IMR-90 (cell line): ENCODE data around the gene PPAT.

Experiments used
- CHD1 ChIP-seq: IDR thresholded peaks from 2 replicates; pipeline ENCODE4 v1.6.1; 2012; ENCODE audit warnings: low read depth, low read length, improper control_type of control experiment
- FOS ChIP-seq: fragments of 150-350 bp; IDR thresholded peaks from 2 replicates; pipeline ENCODE4 v1.6.1; 2016; ENCODE audit warnings: low read depth, low read length
- MAFK ChIP-seq: IDR thresholded peaks from 2 replicates; pipeline ENCODE4 v1.6.1; 2012; ENCODE audit warnings: low read depth, low read length, improper control_type of control experiment
- MAZ ChIP-seq: IDR thresholded peaks from 2 replicates; pipeline ENCODE4 v1.6.1; 2012; ENCODE audit warnings: low read depth, mild to moderate bottlenecking, low read length, improper control_type of control experiment, moderate library complexity, borderline replicate concordance
- NFE2L2 ChIP-seq: fragments of 150-350 bp; IDR thresholded peaks from 2 replicates; pipeline ENCODE4 v1.6.1; 2016; ENCODE audit warnings: low read depth, mild to moderate bottlenecking, low read length
- POLR2A ChIP-seq: IDR thresholded peaks from 2 replicates; pipeline ENCODE4 v1.6.1; 2012; ENCODE audit warnings: mild to moderate bottlenecking, low read depth, low read length
- RFX5 ChIP-seq: IDR thresholded peaks from 2 replicates; pipeline ENCODE4 v1.8.0; 2012; ENCODE audit warnings: low read depth, mild to moderate bottlenecking, low read length, moderate library complexity
- TF ChIP-seq, protein P1 (sequence below): conservative IDR thresholded peaks from 2 replicates; pipeline ENCODE4 v1.5.1; 2012; ENCODE audit warnings: mild to moderate bottlenecking, low read depth, low read length, improper control_type of control experiment

DNA sequence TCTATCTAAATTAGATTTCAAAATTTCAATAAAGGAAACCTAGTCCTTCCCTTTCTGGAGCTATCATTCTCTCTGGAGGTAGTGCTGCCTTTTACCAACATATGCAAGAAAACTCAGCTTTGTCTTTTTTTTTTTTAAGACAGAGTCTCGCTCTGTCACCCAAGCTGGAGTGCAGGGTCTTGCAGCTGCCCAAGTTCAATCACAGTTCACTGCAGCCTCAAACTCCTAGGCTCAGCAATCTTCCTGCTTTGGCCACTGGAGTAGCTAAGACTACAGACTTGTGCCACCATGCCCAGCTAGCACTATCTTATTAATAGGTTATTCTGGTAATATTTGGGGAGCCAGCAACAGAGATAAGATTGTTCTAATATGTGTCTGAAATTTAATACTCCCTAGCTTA, 60.5 kb downstream of the PPAT start:
- no peak for TF ChIP-seq CHD1
- no peak for TF ChIP-seq MAZ
- TF ChIP-seq, protein P1, sequence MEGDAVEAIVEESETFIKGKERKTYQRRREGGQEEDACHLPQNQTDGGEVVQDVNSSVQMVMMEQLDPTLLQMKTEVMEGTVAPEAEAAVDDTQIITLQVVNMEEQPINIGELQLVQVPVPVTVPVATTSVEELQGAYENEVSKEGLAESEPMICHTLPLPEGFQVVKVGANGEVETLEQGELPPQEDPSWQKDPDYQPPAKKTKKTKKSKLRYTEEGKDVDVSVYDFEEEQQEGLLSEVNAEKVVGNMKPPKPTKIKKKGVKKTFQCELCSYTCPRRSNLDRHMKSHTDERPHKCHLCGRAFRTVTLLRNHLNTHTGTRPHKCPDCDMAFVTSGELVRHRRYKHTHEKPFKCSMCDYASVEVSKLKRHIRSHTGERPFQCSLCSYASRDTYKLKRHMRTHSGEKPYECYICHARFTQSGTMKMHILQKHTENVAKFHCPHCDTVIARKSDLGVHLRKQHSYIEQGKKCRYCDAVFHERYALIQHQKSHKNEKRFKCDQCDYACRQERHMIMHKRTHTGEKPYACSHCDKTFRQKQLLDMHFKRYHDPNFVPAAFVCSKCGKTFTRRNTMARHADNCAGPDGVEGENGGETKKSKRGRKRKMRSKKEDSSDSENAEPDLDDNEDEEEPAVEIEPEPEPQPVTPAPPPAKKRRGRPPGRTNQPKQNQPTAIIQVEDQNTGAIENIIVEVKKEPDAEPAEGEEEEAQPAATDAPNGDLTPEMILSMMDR: no peak
- no peak for TF ChIP-seq POLR2A
- TF ChIP-seq FOS: no peak
- TF ChIP-seq NFE2L2: no peak
- no peak for TF ChIP-seq RFX5
- TF ChIP-seq MAFK: no peak
